CD4-positive, alpha-beta T cell treated with Interleukin-12 subunit alpha and Interleukin-12 subunit beta, for 1 hour (primary cell): ENCODE data around the gene NTSR2.

ENCODE experiments used
- DNase-seq: peaks from one replicate; pipeline ENCODE4 v3.0.0-alpha.2; 2020

The NTSR2 gene

GRCh38 chr2:11622611-11623010 is 47.4 kb downstream of the NTSR2 start:
- no peak for DNase-seq

- DNase-seq = no peak
These were observed 48.6 kb downstream of the NTSR2 start for GRCh38 chr2:11621410-11621809.

- DNase-seq = no peak
These were observed 51.3 kb downstream of the NTSR2 start for GRCh38 chr2:11618708-11619062.

- DNase-seq = no peak
These were observed 51.8 kb downstream of the NTSR2 start for GRCh38 chr2:11617984-11618707.

- no peak for DNase-seq
These were observed 52.5 kb downstream of the NTSR2 start for GRCh38 chr2:11617527-11617926.

GRCh38 chr2:11616851-11617415 is 53.1 kb downstream of the NTSR2 start:
- DNase-seq = no peak

- no peak for DNase-seq
These were observed 53.8 kb downstream of the NTSR2 start for GRCh38 chr2:11616097-11616687.

- DNase-seq = no peak
These were observed 54.8 kb downstream of the NTSR2 start for GRCh38 chr2:11615209-11615608.

GRCh38 chr2:11613297-11613696 is 56.7 kb downstream of the NTSR2 start:
- no peak for DNase-seq

- no peak for DNase-seq
These were observed 57.3 kb downstream of the NTSR2 start for GRCh38 chr2:11612553-11613215.

- DNase-seq = no peak
These were observed 58.7 kb downstream of the NTSR2 start for GRCh38 chr2:11611251-11611650.

- DNase-seq = no peak
These were observed 59.3 kb downstream of the NTSR2 start for GRCh38 chr2:11610624-11611242.
